Activated B cell treated with CpG ODN at 0.5 μM for 24 hours (primary cell): Measurements from ENCODE around the gene RPS6KA1. TPM values are rescaled to one million over a fixed set of nuclear protein-coding genes. Genes with fewer than 3 reads are reported as not detected.

Experiments used
- ATAC-seq: fragments of 200-7000 bp; cut with Tn5 transposase; one replicate; pipeline ENCODE4 v1.10.0; 2021; ENCODE audit warnings: low read depth, mild to moderate bottlenecking, moderate library complexity
- CTCF ChIA-PET: fragments of 350-600 bp; sonication (Branson Sonifier 250); formaldehyde crosslinking; loops from one replicate; lab custom pipeline; 2021; ENCODE audit warnings: antibody characterized with exemption; lab: Charles Lee
- POLR2A ChIA-PET: fragments of 350-600 bp; sonication (Branson Sonifier 250); formaldehyde crosslinking; loops from one replicate; lab custom pipeline; 2021; ENCODE audit warnings: antibody characterized with exemption; lab: Charles Lee
- DNase-seq: peaks from one replicate; pipeline ENCODE4 v3.0.0; 2022
- H3K27ac Mint-ChIP-seq: one replicate; pipeline ENCODE4 v1.8.0; 2020; ENCODE audit warnings: mixed read lengths
- H3K27me3 Mint-ChIP-seq: one replicate; pipeline ENCODE4 v1.8.0; 2021; ENCODE audit warnings: mixed read lengths
- H3K36me3 Mint-ChIP-seq: one replicate; pipeline ENCODE4 v1.8.0; 2021; ENCODE audit warnings: low read depth, mixed read lengths
- H3K4me1 Mint-ChIP-seq: one replicate; pipeline ENCODE4 v1.8.0; 2021; ENCODE audit warnings: mixed read lengths
- H3K4me3 Mint-ChIP-seq: one replicate; pipeline ENCODE4 v1.8.0; 2020; ENCODE audit warnings: mild to moderate bottlenecking, mixed read lengths
- H3K9me3 Mint-ChIP-seq: one replicate; pipeline ENCODE4 v1.8.0; 2020; ENCODE audit warnings: mixed read lengths
- intact Hi-C: fragments of 100-400 bp; cut with micrococcal nuclease; formaldehyde crosslinking; loops from one replicate; pipeline ENCODE4 v1.15.1; 2024
- total RNA-seq: library from RNA; stranded (reverse); gene quantifications from 2 replicates; pipeline ENCODE4 v1.2.3, GENCODE V29; 2022
- TF ChIP-seq, protein P1 (sequence below): fragments of 200-600 bp; IDR thresholded peaks from one replicate; pipeline ENCODE4 v1.8.0; 2022; ENCODE audit warnings: antibody characterized with exemption, mild to moderate bottlenecking

RPS6KA1 gene
- total RNA-seq, 1 donor from 2014 or later, result 150 TPM

- Mint-ChIP-seq H3K27ac (no peak overlapping the region), H3K27me3 (no peaks in the 10 kb centered on the region), H3K4me1 (peaks cover 66% of the 10 kb centered on the region), H3K36me3 (no peaks in the 10 kb centered on the region), H3K4me3 (no peak overlapping the region), H3K9me3 (no peaks in the 10 kb centered on the region)
- DNase-seq (no peak), ATAC-seq (no peak)
- POLR2A ChIA-PET, result interaction anchor here (0.6 to 6.4 kb wide), 3 partner anchors 12 to 36 kb away, joined by 4 to 115 read pairs (median 6); no protein-coding TSS in a partner anchor
- TF ChIP-seq, protein P1, sequence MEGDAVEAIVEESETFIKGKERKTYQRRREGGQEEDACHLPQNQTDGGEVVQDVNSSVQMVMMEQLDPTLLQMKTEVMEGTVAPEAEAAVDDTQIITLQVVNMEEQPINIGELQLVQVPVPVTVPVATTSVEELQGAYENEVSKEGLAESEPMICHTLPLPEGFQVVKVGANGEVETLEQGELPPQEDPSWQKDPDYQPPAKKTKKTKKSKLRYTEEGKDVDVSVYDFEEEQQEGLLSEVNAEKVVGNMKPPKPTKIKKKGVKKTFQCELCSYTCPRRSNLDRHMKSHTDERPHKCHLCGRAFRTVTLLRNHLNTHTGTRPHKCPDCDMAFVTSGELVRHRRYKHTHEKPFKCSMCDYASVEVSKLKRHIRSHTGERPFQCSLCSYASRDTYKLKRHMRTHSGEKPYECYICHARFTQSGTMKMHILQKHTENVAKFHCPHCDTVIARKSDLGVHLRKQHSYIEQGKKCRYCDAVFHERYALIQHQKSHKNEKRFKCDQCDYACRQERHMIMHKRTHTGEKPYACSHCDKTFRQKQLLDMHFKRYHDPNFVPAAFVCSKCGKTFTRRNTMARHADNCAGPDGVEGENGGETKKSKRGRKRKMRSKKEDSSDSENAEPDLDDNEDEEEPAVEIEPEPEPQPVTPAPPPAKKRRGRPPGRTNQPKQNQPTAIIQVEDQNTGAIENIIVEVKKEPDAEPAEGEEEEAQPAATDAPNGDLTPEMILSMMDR, result no peak
- intact Hi-C loops, result no loop called here
- CTCF ChIA-PET, result no interaction called here
Measured at GRCh38 chr1:26536521-26536920, 7.0 kb downstream of the RPS6KA1 start.

- Mint-ChIP-seq H3K27ac (peak overlapping the region; percentile 99), H3K36me3 (no peaks in the 10 kb centered on the region), H3K4me3 (peak overlapping the region; percentile 48), H3K27me3 (no peaks in the 10 kb centered on the region), H3K9me3 (no peaks in the 10 kb centered on the region), H3K4me1 (peaks cover 80% of the 10 kb centered on the region)
- TF ChIP-seq, protein P1, result no peak
- ChIA-PET POLR2A (interaction anchor here (0.6 to 6.4 kb wide), 8 partner anchors 8 to 624 kb away, joined by 3 to 115 read pairs (median 5); partner anchors contain the start of genes HMGN2 and RPS6KA1), CTCF (interaction anchor here (1.0 to 3.1 kb wide), 16 partner anchors 9 to 250 kb away, joined by 3 to 30 read pairs (median 5); partner anchors contain the start of genes PIGV and RPS6KA1)
- ATAC-seq (peak; percentile 20), DNase-seq (no peak)
- intact Hi-C loops, result loop anchor here (1.0 kb wide), 2 partner anchors 8 to 59 kb away; no protein-coding TSS in a partner anchor
Measured at GRCh38 chr1:26537951-26538352, 8.4 kb downstream of the RPS6KA1 start.

DNA sequence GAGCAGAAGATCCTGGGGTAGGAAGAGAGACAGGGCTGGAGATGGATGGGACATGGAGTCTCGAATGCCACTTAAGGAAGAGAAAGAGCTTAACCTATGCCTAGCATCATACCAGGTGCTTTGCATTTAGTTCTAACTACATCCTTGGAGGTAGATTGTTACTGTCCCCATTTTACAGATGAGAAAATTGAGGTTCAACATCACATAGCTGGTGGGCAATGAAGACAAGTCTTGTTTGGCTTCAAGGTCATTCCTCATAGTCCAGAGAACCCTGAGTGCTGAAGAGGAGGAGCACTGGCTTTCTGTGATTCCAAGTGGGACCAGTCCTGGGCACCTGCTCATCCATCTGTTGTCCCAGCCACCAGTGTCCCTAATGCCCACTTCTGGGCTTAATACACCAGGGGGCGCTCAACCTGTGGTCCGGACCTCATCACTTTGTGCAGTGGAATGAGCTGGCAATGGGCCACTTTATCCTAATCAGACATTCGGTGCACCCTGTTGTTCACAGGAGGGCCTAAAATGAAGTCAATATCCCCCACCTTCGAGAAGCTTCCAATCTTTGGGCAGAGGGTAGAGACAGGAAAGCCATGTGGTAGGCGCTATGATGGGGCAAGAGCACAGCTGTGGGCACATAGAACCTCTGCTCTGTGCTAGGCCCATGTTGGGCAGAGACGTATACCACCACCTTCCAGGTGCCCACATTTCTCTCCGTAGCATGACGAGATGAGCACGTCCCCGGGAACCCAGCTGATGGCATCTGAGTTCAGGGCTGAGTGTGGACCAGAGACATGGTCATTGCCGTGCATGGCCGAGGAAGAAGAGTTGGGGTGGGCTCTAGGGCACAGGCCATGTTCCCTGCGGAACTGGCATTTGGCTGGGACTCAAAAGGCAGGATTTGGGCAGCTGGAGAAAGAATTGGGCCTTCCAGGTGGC, 9.2 kb downstream of the RPS6KA1 start:
- H3K36me3 Mint-ChIP-seq, result no peaks in the 10 kb centered on the region
- peaks cover 87% of the 10 kb centered on the region for H3K4me1 Mint-ChIP-seq
- intact Hi-C loops, result loop anchor here (1.0 kb wide), 2 partner anchors 8 to 59 kb away; no protein-coding TSS in a partner anchor
- ATAC-seq, result no peak
- H3K9me3 Mint-ChIP-seq, result no peaks in the 10 kb centered on the region
- peak overlapping the region; percentile 48 for H3K4me3 Mint-ChIP-seq
- ChIA-PET POLR2A (interaction anchor here (0.6 to 6.4 kb wide), 11 partner anchors 9 to 624 kb away, joined by 3 to 115 read pairs (median 4); partner anchors contain the start of genes ARID1A, HMGN2 and RPS6KA1), CTCF (interaction anchor here (0.8 to 3.1 kb wide), 19 partner anchors 9 to 250 kb away, joined by 3 to 30 read pairs (median 5); partner anchors contain the start of genes PIGV and RPS6KA1)
- H3K27me3 Mint-ChIP-seq, result no peaks in the 10 kb centered on the region
- H3K27ac Mint-ChIP-seq, result peak overlapping the region; percentile 99
- no peak for DNase-seq
- TF ChIP-seq, protein P1, result no peak

- intact Hi-C loops, result no loop called here
- DNase-seq (no peak), ATAC-seq (no peak)
- no peaks in the 10 kb centered on the region for H3K36me3 Mint-ChIP-seq
- ChIA-PET POLR2A (interaction anchor here (0.7 to 6.4 kb wide), 5 partner anchors 10 to 248 kb away, joined by 4 to 115 read pairs (median 8); partner anchors contain the start of genes ARID1A, PIGV and RPS6KA1), CTCF (interaction anchor here (0.6 to 3.1 kb wide), 6 partner anchors 13 to 255 kb away, joined by 3 to 30 read pairs (median 4); no protein-coding TSS in a partner anchor)
- TF ChIP-seq, protein P1, result no peak
- H3K27ac Mint-ChIP-seq, result peak overlapping the region; percentile 99
- no peaks in the 10 kb centered on the region for H3K9me3 Mint-ChIP-seq
- peak overlapping the region; percentile 3 for H3K4me3 Mint-ChIP-seq
- H3K4me1 Mint-ChIP-seq, result peaks cover 87% of the 10 kb centered on the region
- no peaks in the 10 kb centered on the region for H3K27me3 Mint-ChIP-seq
Measured at GRCh38 chr1:26539722-26540121, 10.2 kb downstream of the RPS6KA1 start.
